SU-DHL-6 (cell line): ENCODE data around the gene TMEM267.
"Not testable (repeated sequence)": the region's sequence is repeated elsewhere in the genome, so short reads cannot be mapped to it uniquely, and the experiment has no call there.

Experiments
- EZH2phosphoT487 ChIP-seq: fragments of 200-600 bp; sonication (generic), shearing (Covaris generic); conservative IDR thresholded peaks from 2 replicates; pipeline ENCODE4 v1.6.1; 2018; ENCODE audit warnings: mild to moderate bottlenecking, antibody characterized with exemption, low read length, moderate library complexity, mixed read lengths
- TF ChIP-seq, protein P1 (sequence below): fragments of 200-600 bp; sonication (generic); IDR thresholded peaks from one replicate; pipeline ENCODE4 v1.5.1; 2017; ENCODE audit warnings: antibody characterized with exemption, mild to moderate bottlenecking, low read length, moderate library complexity; ENCODE audit not compliant: insufficient read depth, poor library complexity, severe bottlenecking

DNA sequence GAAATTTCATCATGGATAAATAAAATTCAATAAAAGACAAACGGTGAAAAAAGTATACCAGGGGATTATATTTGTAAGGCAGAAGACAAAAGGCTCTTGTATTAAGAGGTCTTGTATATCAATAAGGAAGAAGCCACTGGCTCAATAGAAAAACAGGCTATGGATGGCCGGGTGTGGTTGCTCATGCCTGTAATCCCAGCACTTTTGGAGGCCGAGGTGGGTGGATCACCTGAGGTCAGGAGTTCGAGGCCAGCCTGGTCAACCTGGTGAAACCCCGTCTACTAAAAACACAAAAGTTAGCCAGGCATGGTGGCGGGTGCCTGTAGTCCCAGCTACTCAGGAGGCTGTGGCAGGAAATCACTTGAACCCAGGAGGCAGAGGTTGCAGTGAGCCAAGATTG is 60.6 kb downstream of the TMEM267 start:
- TF ChIP-seq, protein P1, sequence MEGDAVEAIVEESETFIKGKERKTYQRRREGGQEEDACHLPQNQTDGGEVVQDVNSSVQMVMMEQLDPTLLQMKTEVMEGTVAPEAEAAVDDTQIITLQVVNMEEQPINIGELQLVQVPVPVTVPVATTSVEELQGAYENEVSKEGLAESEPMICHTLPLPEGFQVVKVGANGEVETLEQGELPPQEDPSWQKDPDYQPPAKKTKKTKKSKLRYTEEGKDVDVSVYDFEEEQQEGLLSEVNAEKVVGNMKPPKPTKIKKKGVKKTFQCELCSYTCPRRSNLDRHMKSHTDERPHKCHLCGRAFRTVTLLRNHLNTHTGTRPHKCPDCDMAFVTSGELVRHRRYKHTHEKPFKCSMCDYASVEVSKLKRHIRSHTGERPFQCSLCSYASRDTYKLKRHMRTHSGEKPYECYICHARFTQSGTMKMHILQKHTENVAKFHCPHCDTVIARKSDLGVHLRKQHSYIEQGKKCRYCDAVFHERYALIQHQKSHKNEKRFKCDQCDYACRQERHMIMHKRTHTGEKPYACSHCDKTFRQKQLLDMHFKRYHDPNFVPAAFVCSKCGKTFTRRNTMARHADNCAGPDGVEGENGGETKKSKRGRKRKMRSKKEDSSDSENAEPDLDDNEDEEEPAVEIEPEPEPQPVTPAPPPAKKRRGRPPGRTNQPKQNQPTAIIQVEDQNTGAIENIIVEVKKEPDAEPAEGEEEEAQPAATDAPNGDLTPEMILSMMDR = not testable (repeated sequence)
- not testable (repeated sequence) for TF ChIP-seq EZH2phosphoT487
